Adrenal gland (tissue), 12 donors: Measurements from ENCODE around the gene CDH5. TPM values are rescaled to one million over a fixed set of nuclear protein-coding genes. Genes with fewer than 3 reads are reported as not detected.

Experiments used
- DNase-seq, 7 donors: peaks; one replicate each; pipeline ENCODE4 v3.0.0-alpha.2; 2019 to 2020
- H3K27ac ChIP-seq, 5 donors: fragments of 200-600 bp; sonication (generic) in 4 of 5; 1 replicate in 3 of 5; 2 replicates in 2 of 5; pipeline versions ENCODE4 v1.5.1 to v1.8.0; 2016 to 2020; ENCODE audit warnings: mild to moderate bottlenecking in 1 of 5
- H3K27me3 ChIP-seq: fragments of 200-600 bp; 2 replicates; pipeline ENCODE4 v1.8.0; 2021
- H3K36me3 ChIP-seq, 2 donors: fragments of 200-600 bp; replicated peaks in 1 of 2; 1 replicate in 1 of 2; 2 replicates in 1 of 2; pipeline versions ENCODE4 v1.5.1 to v1.8.0; 2018 to 2022
- H3K4me1 ChIP-seq, 2 donors: fragments of 200-600 bp; replicated peaks in 1 of 2; 1 replicate in 1 of 2; 2 replicates in 1 of 2; pipeline versions ENCODE4 v1.5.1 to v1.8.0; 2018 to 2021
- H3K4me3 ChIP-seq, 4 donors: fragments of 200-600 bp; sonication (generic) in 3 of 4; one replicate each; pipeline ENCODE4 v1.5.1; 2016 to 2018
- H3K9me3 ChIP-seq, 3 donors: fragments of 200-600 bp; sonication (generic) in 1 of 3; replicated peaks in 1 of 3; 1 replicate in 2 of 3; 2 replicates in 1 of 3; pipeline versions ENCODE4 v1.5.1 to v1.8.0; 2016 to 2021
- CTCF ChIP-seq, 6 experiments: fragments of 450-650 bp in 4 of 6; fragments of 200-600 bp in 2 of 6; sonication (generic) in 1 of 6; IDR thresholded peaks; 1 replicate in 5 of 6; 2 replicates in 1 of 6; pipeline versions ENCODE4 v1.5.1 to v1.8.0; 2016 to 2021; ENCODE audit warnings: antibody characterized with exemption in 6 of 6, mild to moderate bottlenecking in 2 of 6, moderate library complexity in 1 of 6
- POLR2A ChIP-seq, 2 donors: fragments of 450-650 bp; IDR thresholded peaks; one replicate each; pipeline ENCODE4 v1.6.1; 2017; ENCODE audit warnings: antibody characterized with exemption in 2 of 2, mild to moderate bottlenecking in 2 of 2, moderate library complexity in 1 of 2
- WGBS, 4 donors: extraction: QIAGEN DNeasy Blood & Tissue Kit in 2 of 4; methylation state at CpG; one replicate each; pipeline versions ENCODE4 v1.1.5 to v1.1.7; 2013 to 2017; 5-methylcytosine and 5-hydroxymethylcytosine counted together
- intact Hi-C, 2 donors: fragments of 100-400 bp; cut with DNase I; formaldehyde crosslinking; loops; one replicate each; pipeline versions ENCODE4 v1.14.1 to v1.15.0; 2022 to 2023
- polyA plus RNA-seq, 3 donors: library from polyadenylated mRNA; stranded (reverse); fragments of 200-250 nt in 2 of 3; fragments of 350-450 nt in 1 of 3; fragmentation: Illumina TruSeq in 1 of 3; extraction: RNeasy Lipid Tissue Mini Kit (QIAGEN cat#74804) in 1 of 3; gene quantifications; one replicate each; pipeline ENCODE4 v1.2.3, GENCODE V29; 2013 to 2014
- total RNA-seq, 9 donors: library from RNA; depleted of rRNA in 4 of 9; stranded (reverse); fragments of >200 nt in 4 of 9; fragments of 120-200 nt in 1 of 9; fragmentation: NEBNext Ultra II Directional in 1 of 9; extraction: Animal tissue kit (Norgen Biotek cat#: 25700) in 1 of 9; gene quantifications; one replicate each; pipeline versions ENCODE4 v1.1.0 to v1.2.4, GENCODE V29; 2013 to 2023
- donor health status: healthy with polysubstance abuse.
- donor health status: Bipolar disorder and iron deficiency.
- donor health status: DM: yes; HTN: yes; CAD: no.
- donor health status: DM: no; HTN: no; CAD: no.
- donor health status: DM: no; HTN: no; CAD: no.
- donor health status: DM: yes; HTN: yes; CAD: no.

Gene CDH5
- total and polyA plus RNA-seq, 12 donors: 13.8 to 50.9 (median 28.4) TPM

GRCh38 chr16:66369055-66369592, 2.6 kb downstream of the CDH5 start:
- DNase-seq: peak in 3 of 7 donors; percentile 30 to 65 (median 49)

GRCh38 chr16:66370786-66371684, 4.5 kb downstream of the CDH5 start:
- intact Hi-C loops: no loop called here
- no peaks in the 10 kb centered on the region for H3K36me3 ChIP-seq
- WGBS, 4 donors: 53 to 76% (median 62%) methylated on average over 3 to 9 of the region's 9 CpGs
- peak overlapping the region in 1 of 5 donors; percentile 60 for H3K27ac ChIP-seq
- TF ChIP-seq POLR2A (IDR thresholded peaks at IDR 0.05): no peak
- no peak for TF ChIP-seq CTCF (IDR thresholded peaks at IDR 0.05)
- DNase-seq: peak in 1 of 7 donors; percentile 29
- H3K4me3 ChIP-seq: no peak overlapping the region
- no peaks in the 10 kb centered on the region for H3K9me3 ChIP-seq
- no peaks in the 10 kb centered on the region for H3K27me3 ChIP-seq
- no peaks in the 10 kb centered on the region for H3K4me1 ChIP-seq

More at GRCh38 chr16:66369055-66369592, 2.6 kb downstream of the CDH5 start:
- H3K4me1 ChIP-seq: no peaks in the 10 kb centered on the region
- intact Hi-C loops: no loop called here
- H3K27ac ChIP-seq: peak overlapping the region in 1 of 5 donors; percentile 76
- no peaks in the 10 kb centered on the region for H3K36me3 ChIP-seq
- H3K27me3 ChIP-seq: peaks cover 2% of the 10 kb centered on the region
- no peaks in the 10 kb centered on the region for H3K9me3 ChIP-seq
- H3K4me3 ChIP-seq: peak overlapping the region in 1 of 4 donors; percentile 9
- no peak for TF ChIP-seq POLR2A (IDR thresholded peaks at IDR 0.05)
- TF ChIP-seq CTCF (IDR thresholded peaks at IDR 0.05): no peak
- 54 to 73% (median 65%) methylated on average over 3 to 5 of the region's 5 CpGs for WGBS, 4 donors

- H3K4me3 ChIP-seq: no peak overlapping the region
- H3K4me1 ChIP-seq: no peaks in the 10 kb centered on the region
- H3K27ac ChIP-seq: no peak overlapping the region
- no peaks in the 10 kb centered on the region for H3K9me3 ChIP-seq
- no peaks in the 10 kb centered on the region for H3K27me3 ChIP-seq
- intact Hi-C loops: no loop called here
- WGBS, 4 donors: 74 to 86% (median 85%) methylated on average over 13 to 15 of the region's 15 CpGs
- DNase-seq: no peak
- H3K36me3 ChIP-seq: no peaks in the 10 kb centered on the region
- TF ChIP-seq POLR2A (IDR thresholded peaks at IDR 0.05) (no peak), CTCF (IDR thresholded peaks at IDR 0.05) (no peak)
These were observed 5.8 kb downstream of the CDH5 start for GRCh38 chr16:66372078-66372897.

GRCh38 chr16:66372898-66373155, 6.3 kb downstream of the CDH5 start:
- no peaks in the 10 kb centered on the region for H3K4me1 ChIP-seq

More at GRCh38 chr16:66372898-66373155, 6.3 kb downstream of the CDH5 start:
- WGBS, 4 donors: 86 to 90% (median 87%) methylated on average over 4 of the region's 4 CpGs; no CpG with 5 or more reads in 1 of the 4 donors
- H3K9me3 ChIP-seq: no peaks in the 10 kb centered on the region
- H3K27me3 ChIP-seq: no peaks in the 10 kb centered on the region
- H3K36me3 ChIP-seq: no peaks in the 10 kb centered on the region
- TF ChIP-seq POLR2A (IDR thresholded peaks at IDR 0.05): no peak
- TF ChIP-seq CTCF (IDR thresholded peaks at IDR 0.05): no peak
- no peak overlapping the region for H3K27ac ChIP-seq
- intact Hi-C loops: no loop called here
- H3K4me3 ChIP-seq: no peak overlapping the region
- DNase-seq: no peak
